ENCODE results near the gene CYP2W1. TPM values are rescaled to one million over a fixed set of nuclear protein-coding genes. Genes with fewer than 3 reads are reported as not detected.

CYP2W1 gene
- total and polyA plus RNA-seq, 2 donors (not counting 3 experiments of a cell fraction or from before 2014, with no cell fraction given): not detected

DNA sequence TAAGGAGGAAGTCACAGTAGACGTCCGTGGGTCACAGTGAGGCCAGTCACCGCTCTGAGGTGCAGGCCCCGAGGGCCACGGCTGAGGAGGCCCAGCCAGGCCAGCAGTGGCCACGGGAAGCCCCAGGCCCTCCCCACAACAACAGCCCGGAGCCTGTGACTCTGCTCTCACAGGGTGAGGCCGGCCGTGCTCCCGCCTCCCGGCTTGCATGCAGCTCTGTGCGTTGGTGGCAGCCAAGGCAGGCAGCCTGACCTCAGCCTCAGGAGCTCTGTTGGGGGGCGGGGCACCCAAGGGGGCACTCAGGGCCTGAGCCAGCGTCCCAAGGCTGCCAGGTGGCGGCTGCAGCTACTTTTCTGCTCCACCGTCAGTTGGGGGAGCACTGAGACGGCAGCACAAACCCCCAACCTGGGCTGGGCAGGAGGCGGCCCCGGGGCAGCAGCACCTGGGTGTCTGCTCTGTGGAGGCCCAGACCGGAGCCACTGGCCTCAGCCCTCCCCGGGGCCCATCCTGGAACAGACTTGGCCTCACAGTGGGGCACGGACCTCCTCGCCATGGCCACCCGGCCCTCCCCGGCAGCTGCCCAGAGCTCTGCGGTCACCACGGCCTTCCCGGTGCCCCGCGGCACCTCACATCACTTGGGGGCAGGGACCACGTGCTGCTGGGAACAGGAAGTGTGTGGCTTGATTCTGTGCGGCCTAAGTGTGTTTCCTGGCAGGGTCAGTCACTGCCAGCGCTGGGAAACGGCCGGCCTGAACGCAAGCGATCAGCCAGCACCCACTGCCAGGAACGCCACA, 13.3 kb downstream of the CYP2W1 start:
- no peaks in the 10 kb centered on the region for H3K9me1 ChIP-seq (replicated peaks; ENCODE audit: control insufficient read depth, extremely low read depth, insufficient read depth, low read length)
- no peak overlapping the region for H3K27ac ChIP-seq (ENCODE audit: insufficient read depth, low read depth, low read length)
- intact Hi-C loops (cut with micrococcal nuclease): no loop called here
- H3K27me3 ChIP-seq (ENCODE audit: control insufficient read depth in 2 of 2, insufficient read depth in 2 of 2, low read length in 2 of 2): no peaks in the 10 kb centered on the region
- H4K20me1 ChIP-seq (replicated peaks; ENCODE audit: control insufficient read depth, extremely low read depth, insufficient read depth, low read length): no peaks in the 10 kb centered on the region
- DNase-seq (ENCODE audit: low read depth, low spot score) (no peak), FAIRE-seq (no peak)
- H3K4me1 ChIP-seq (ENCODE audit: control insufficient read depth, extremely low read depth, insufficient read depth, low read length): no peaks in the 10 kb centered on the region
- TF ChIP-seq MYC (IDR thresholded peaks at IDR 0.05; ENCODE audit: low read depth, low read length): no peak
- TF ChIP-seq FOS (IDR thresholded peaks at IDR 0.05; ENCODE audit: borderline replicate concordance, insufficient read depth, low read length): no peak
- no peak for TF ChIP-seq POLR2A (IDR thresholded peaks at IDR 0.05; ENCODE audit: low read depth, low read length)
- TF ChIP-seq, protein P1, sequence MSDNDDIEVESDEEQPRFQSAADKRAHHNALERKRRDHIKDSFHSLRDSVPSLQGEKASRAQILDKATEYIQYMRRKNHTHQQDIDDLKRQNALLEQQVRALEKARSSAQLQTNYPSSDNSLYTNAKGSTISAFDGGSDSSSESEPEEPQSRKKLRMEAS (IDR thresholded peaks at IDR 0.05; ENCODE audit: insufficient read depth, insufficient read length): no peak
- no peak for TF ChIP-seq POLR2AphosphoS5 (IDR thresholded peaks at IDR 0.05; ENCODE audit: insufficient read depth, low read depth, low read length)
- TF ChIP-seq, protein P2, sequence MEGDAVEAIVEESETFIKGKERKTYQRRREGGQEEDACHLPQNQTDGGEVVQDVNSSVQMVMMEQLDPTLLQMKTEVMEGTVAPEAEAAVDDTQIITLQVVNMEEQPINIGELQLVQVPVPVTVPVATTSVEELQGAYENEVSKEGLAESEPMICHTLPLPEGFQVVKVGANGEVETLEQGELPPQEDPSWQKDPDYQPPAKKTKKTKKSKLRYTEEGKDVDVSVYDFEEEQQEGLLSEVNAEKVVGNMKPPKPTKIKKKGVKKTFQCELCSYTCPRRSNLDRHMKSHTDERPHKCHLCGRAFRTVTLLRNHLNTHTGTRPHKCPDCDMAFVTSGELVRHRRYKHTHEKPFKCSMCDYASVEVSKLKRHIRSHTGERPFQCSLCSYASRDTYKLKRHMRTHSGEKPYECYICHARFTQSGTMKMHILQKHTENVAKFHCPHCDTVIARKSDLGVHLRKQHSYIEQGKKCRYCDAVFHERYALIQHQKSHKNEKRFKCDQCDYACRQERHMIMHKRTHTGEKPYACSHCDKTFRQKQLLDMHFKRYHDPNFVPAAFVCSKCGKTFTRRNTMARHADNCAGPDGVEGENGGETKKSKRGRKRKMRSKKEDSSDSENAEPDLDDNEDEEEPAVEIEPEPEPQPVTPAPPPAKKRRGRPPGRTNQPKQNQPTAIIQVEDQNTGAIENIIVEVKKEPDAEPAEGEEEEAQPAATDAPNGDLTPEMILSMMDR (IDR thresholded peaks at IDR 0.05; ENCODE audit: extremely low read depth in 1 of 2, insufficient read depth in 1 of 2, low read depth in 1 of 2, low read length in 2 of 2): no peak
- TF ChIP-seq GATA2 (IDR thresholded peaks at IDR 0.05; ENCODE audit: insufficient read depth, insufficient read length, low read depth, low read length): no peak
- H3K9me3 ChIP-seq (replicated peaks; ENCODE audit: control insufficient read depth, insufficient read depth, low read length): no peaks in the 10 kb centered on the region
- H2AFZ ChIP-seq (ENCODE audit: low read depth, low read length): no peak overlapping the region
- dilution Hi-C loops (cut with MboI; ENCODE audit: extremely low pct_ligation_motif_present, low sequenced_read_pairs): no loop called here
- H3K9ac ChIP-seq (replicated peaks; ENCODE audit: extremely low read depth, insufficient read depth, low read length): no peak overlapping the region
- no peak overlapping the region for H3K4me3 ChIP-seq (replicated peaks in 1 of 3; ENCODE audit: insufficient read depth in 1 of 3, low read depth in 1 of 3, low read length in 3 of 3)
- no TSS peak for BruUV-seq (replicated peaks)
- ChIA-PET CTCF (interaction anchor here (1.1 to 10.0 kb wide), 3 partner anchors 9 to 181 kb away, joined by 3 to 459 read pairs (median 5); no protein-coding TSS in a partner anchor), POLR2A (no interaction called here)
- no peak overlapping the region for H3K4me2 ChIP-seq (ENCODE audit: insufficient read depth, low read length)
- peaks cover 0 to 4% of the 10 kb centered on the region in 2 experiments for H3K36me3 ChIP-seq (ENCODE audit: control insufficient read depth in 2 of 2, extremely low read depth in 1 of 2, insufficient read depth in 2 of 2, low read length in 2 of 2)
- H3K79me2 ChIP-seq (ENCODE audit: control insufficient read depth, insufficient read depth, low read length): no peaks in the 10 kb centered on the region

Data from endothelial cell of umbilical vein (primary cell).